ENCODE results near the gene TENM4.
"Not testable (repeated sequence)": the region's sequence is repeated elsewhere in the genome, so short reads cannot be mapped to it uniquely, and the experiment has no call there.

Gene TENM4

GRCh38 chr11:79022265-79022664 is 418.6 kb downstream of the TENM4 start:
- no peak for DNase-seq (ENCODE audit: low read depth in 2 of 2)

- DNase-seq (ENCODE audit: low read depth in 2 of 2) = no peak
Measured at GRCh38 chr11:79021601-79022000, 419.2 kb downstream of the TENM4 start.

- DNase-seq (ENCODE audit: low read depth in 2 of 2) = no peak
Measured at GRCh38 chr11:79019975-79020374, 420.9 kb downstream of the TENM4 start.

GRCh38 chr11:79019277-79019676 is 421.6 kb downstream of the TENM4 start:
- no peak for DNase-seq (ENCODE audit: low read depth in 2 of 2)

GRCh38 chr11:79018371-79018849 is 422.4 kb downstream of the TENM4 start:
- no peak for DNase-seq (ENCODE audit: low read depth in 2 of 2)

GRCh38 chr11:79017811-79018210 is 423.0 kb downstream of the TENM4 start:
- DNase-seq (ENCODE audit: low read depth in 2 of 2) = no peak

GRCh38 chr11:79013509-79013908 is 427.3 kb downstream of the TENM4 start:
- DNase-seq (ENCODE audit: low read depth in 2 of 2) = no peak

- no peak for DNase-seq (ENCODE audit: low read depth in 2 of 2)
Measured at GRCh38 chr11:79011357-79011756, 429.5 kb downstream of the TENM4 start.

GRCh38 chr11:79007771-79008402 is 432.9 kb downstream of the TENM4 start:
- DNase-seq (ENCODE audit: low read depth in 2 of 2) = no peak

- no peak for DNase-seq (ENCODE audit: low read depth in 2 of 2)
Measured at GRCh38 chr11:79006854-79007253, 434.0 kb downstream of the TENM4 start.

- no peak for DNase-seq (ENCODE audit: low read depth in 2 of 2)
Measured at GRCh38 chr11:78996007-78996406, 444.8 kb downstream of the TENM4 start.

GRCh38 chr11:78995171-78995570 is 445.7 kb downstream of the TENM4 start:
- no peak for DNase-seq (ENCODE audit: low read depth in 2 of 2)

GRCh38 chr11:78993802-78994430 is 446.9 kb downstream of the TENM4 start:
- no peak for DNase-seq (ENCODE audit: low read depth in 2 of 2)

GRCh38 chr11:78991681-78992080 is 449.1 kb downstream of the TENM4 start:
- DNase-seq (ENCODE audit: low read depth in 2 of 2) = no peak

GRCh38 chr11:78990261-78990660 is 450.6 kb downstream of the TENM4 start:
- DNase-seq (ENCODE audit: low read depth in 2 of 2) = no peak

- DNase-seq (ENCODE audit: low read depth in 2 of 2) = no peak
Measured at GRCh38 chr11:78987748-78988147, 453.1 kb downstream of the TENM4 start.

- no peak for DNase-seq (ENCODE audit: low read depth in 2 of 2)
Measured at GRCh38 chr11:78986305-78986704, 454.5 kb downstream of the TENM4 start.

GRCh38 chr11:78985663-78986062 is 455.2 kb downstream of the TENM4 start:
- DNase-seq (ENCODE audit: low read depth in 2 of 2) = no peak

GRCh38 chr11:78982473-78982872 is 458.4 kb downstream of the TENM4 start:
- DNase-seq (ENCODE audit: low read depth in 2 of 2) = no peak

- DNase-seq (ENCODE audit: low read depth in 2 of 2) = no peak
Measured at GRCh38 chr11:78981153-78981552, 459.7 kb downstream of the TENM4 start.

- DNase-seq (ENCODE audit: low read depth in 2 of 2) = no peak
Measured at GRCh38 chr11:78978831-78979230, 462.0 kb downstream of the TENM4 start.

GRCh38 chr11:78977848-78978247 is 463.0 kb downstream of the TENM4 start:
- not testable (repeated sequence) for DNase-seq (ENCODE audit: low read depth in 2 of 2)

- DNase-seq (ENCODE audit: low read depth in 2 of 2) = no peak
Measured at GRCh38 chr11:78977009-78977408, 463.8 kb downstream of the TENM4 start.

GRCh38 chr11:78975081-78975480 is 465.7 kb downstream of the TENM4 start:
- DNase-seq (ENCODE audit: low read depth in 2 of 2) = no peak

Measured in stimulated activated CD4-positive, alpha-beta T cell treated with anti-CD3 and anti-CD28 coated beads, Interleukin-12 subunit alpha, Interleukin-12 subunit beta, amount 100 ng/mL, for 24 hours (primary cell).